Left lobe of liver (tissue), 2 donors: ENCODE results near the gene ASPDH. TPM values are rescaled to one million over a fixed set of nuclear protein-coding genes. Genes with fewer than 3 reads are reported as not detected.
"Not testable (repeated sequence)": the region's sequence is repeated elsewhere in the genome, so short reads cannot be mapped to it uniquely, and the experiment has no call there.

Experiments used
- ATAC-seq: fragments of 200-7000 bp; cut with Tn5 transposase; one replicate; pipeline ENCODE4 v1.9.1; 2020; ENCODE audit warnings: mild to moderate bottlenecking, moderate library complexity
- DNase-seq: peaks from one replicate; pipeline ENCODE4 v3.0.0-alpha.2; 2020; ENCODE audit warnings: low spot score
- total RNA-seq: library from RNA; stranded (reverse); gene quantifications from one replicate; pipeline ENCODE4 v1.2.1, GENCODE V29; 2021
- donor health status: DM: no; HTN: no; CAD: no; lungs with moderate emphysema.
- donor health status: DM: no; HTN: yes; CAD: no.

The ASPDH gene
- total RNA-seq, 1 donor from 2014 or later = 61.1 TPM

- ATAC-seq = no peak
Observed at GRCh38 chr19:50548191-50549058, 34.7 kb upstream of the ASPDH start.

DNA sequence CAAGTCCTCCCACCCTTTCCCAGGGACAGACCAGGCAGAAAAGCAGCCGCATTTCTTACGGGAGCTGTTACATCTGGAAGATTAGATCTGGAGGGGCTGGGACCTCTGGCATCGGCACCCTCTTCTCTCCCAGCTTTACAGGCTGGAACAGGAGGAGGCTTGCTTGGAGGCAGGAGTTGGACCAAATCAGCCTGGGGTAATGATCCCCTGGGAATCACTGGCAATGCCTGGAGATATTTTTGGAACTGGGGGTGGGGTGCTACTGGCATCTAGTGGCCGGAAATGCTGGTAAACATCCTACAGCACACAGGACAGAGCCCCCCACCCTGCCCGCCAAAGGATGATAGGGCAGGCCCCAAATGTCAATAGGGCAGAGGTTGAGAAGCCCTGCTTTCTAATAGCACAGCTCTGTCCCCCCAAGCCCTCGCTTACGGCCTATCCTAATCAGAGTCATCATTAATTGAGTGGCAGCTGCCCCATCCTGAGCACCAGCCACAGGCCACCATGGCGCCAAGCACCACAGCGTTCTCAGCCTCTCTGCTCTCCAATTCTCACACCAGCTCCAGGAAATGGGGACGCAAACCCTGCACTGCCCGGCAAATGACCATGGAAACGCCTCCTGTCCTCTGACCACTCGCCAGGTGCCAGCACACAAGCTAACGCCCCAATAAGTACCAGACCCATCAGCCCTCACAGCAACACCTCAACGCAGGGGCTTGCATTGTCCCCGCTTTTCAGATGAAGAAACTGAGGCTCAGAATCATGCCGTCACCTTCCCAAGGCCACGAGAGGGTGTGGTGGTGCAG is 33.9 kb upstream of the ASPDH start:
- ATAC-seq = peak; percentile 26
- DNase-seq = no peak

More at GRCh38 chr19:50548191-50549058, 34.7 kb upstream of the ASPDH start:
- DNase-seq = no peak

DNA sequence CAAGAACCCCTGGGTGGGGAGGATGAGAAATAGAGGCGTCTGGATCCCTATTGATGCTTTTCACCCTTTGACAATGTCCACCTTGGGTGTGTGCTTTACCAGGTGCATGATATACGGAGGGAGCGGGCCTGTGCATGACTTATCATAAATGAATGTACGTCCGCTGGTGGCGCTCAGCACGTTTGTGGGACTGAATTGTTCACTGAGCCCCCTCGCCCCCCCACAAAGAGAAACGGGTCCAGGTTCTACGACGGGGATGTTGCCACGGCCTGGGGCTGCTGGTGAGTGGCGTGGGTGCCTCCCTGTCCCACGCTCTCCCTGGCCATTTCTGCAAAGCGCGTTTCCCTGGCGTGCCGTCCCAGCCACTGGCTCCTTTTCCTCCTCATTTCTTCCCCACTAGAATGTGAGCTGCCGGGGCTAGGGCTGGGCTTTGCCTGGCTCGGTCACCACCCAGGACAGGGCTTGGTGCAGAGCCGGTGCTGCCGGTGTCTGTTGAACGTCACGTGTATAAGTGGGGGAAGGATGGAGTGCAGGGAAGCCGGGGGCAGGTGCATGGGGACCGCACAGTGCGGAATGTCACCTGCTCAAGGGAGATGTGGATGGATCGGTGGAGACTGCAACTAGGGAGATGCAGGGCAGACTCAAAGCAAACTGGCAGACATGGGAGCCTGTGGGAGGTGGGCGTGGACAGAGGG is 33.0 kb upstream of the ASPDH start:
- ATAC-seq = no peak
- no peak for DNase-seq

DNA sequence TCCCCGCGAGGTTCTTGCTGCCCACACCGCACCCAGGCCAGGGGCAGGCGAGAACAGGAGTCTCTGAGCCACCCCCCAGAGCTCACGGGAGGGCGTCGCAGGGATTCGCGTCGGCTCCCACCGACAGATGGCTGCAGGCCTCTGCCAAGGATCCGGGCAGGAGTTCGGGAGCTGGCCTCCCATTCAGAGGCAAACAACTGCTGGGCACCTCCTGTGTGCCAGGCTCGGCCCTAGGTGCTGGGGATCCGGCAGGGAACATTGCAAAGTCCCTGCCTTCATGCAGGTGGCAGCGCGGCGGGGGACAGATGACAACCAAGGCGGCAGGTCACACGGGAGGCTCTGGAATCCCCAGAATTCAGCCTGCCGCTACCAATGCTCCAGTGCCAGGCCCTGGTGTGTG is 29.2 kb upstream of the ASPDH start:
- no peak for ATAC-seq
- no peak for DNase-seq

DNA sequence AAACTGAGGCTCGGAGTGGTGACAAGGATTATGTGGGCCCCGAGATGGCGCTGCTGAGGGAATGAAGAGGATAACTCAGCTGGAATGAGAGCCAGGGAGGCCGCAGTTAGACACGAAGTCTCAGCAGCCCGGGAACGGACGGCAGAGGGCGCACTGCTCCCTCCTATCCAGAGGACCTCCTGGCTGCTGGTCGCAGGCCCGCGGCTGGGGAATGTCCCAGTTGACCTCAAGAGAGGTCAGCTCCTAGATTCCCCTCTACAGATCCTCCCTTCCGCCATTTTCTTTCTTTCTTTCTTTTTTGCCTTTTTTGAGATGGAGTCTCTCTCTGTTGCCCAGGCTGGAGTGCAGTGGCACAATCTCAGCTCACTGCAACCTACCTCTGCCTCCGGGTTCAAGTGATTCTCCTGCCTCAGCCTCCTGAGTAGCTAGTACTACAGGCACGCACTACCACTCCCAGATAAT is 24.1 kb upstream of the ASPDH start:
- ATAC-seq (peak; percentile 86), DNase-seq (peak; percentile 62)

DNA sequence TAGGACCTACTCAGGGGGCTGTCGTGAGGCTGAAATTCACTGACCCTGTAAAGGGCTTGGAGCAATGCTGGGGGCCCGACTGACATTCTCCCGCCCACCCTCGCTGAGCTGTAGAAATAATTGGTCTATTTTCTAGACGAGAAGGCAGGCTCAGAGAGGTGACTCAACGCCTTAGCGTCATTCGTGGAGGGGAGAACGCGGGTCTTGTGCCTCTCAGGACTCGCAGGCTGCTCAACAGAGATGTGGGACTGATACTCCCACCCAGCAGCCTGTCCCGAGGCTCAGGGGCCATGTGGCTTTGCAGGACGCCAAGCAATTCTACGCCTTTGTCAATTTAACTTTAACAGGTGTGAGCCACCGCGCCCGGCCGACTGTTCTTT is 23.6 kb upstream of the ASPDH start:
- DNase-seq (no peak), ATAC-seq (no peak)

- DNase-seq = no peak
- peak; percentile 19 for ATAC-seq
Observed at GRCh38 chr19:50536662-50537305, 23.1 kb upstream of the ASPDH start.

DNA sequence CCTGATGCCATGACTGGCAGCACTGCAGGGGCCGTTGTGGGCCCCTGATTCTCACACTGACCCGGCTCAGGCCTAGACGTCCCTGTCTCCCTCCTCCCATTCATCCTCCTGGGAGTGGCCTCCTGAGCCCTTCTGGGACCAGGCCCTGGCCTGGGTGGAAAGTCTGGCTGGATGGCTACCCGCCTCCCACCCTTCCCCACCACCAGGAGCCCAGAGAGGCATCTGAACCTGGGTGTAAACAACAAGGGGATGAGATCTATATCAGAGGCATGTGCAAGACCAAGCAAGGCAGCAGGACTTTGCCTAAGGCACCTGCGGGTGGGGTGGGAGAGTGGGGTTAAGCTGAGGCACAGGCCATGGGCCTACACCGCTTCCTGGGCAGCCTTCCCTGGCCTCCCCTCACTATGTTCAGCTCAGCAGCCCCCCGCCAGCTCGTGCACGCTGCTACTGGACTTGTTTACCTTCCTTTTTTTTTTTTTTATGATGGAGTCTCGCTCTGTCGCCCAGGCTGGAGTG is 22.0 kb upstream of the ASPDH start:
- DNase-seq = no peak
- ATAC-seq = no peak

DNA sequence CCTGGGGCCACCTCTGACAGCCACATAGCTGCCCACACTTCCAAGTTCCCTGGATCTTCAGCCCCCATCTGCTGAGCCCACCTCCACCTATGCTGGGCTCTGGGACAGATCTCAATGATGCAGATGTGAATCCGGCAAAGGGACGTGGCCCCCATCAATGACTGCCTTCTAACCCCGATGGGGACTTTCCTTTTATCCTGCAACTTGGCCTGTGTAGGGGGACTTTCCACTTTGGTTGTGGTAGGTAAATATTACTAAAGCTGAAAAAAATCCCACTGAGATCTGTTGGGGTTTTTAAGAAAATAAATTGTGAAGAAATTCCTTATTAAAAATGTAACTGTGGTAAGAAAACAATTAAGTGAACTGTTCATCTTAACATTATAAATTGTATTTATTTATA is 20.8 kb upstream of the ASPDH start:
- DNase-seq (no peak), ATAC-seq (no peak)

DNA sequence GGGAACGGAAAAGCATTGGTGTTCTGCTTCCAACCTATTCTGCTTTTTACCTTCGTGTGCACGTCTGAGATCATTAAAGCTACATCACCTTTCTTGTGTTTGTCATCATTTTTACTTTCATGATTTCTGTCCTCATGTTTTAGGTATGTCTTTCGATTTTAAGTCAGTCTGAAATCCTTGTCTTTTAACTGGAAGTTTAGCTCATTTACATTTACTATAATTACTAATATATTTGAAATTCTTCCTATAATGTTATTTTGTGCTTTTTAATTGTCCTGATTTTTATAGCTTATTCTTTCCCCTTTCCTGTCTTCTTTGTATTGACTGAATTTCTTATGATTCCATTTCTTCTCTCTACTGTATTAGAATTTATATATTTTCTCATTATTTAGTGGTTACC is 19.2 kb upstream of the ASPDH start:
- ATAC-seq (no peak), DNase-seq (no peak)

GRCh38 chr19:50531171-50531612 is 17.5 kb upstream of the ASPDH start:
- DNase-seq (no peak), ATAC-seq (no peak)

DNA sequence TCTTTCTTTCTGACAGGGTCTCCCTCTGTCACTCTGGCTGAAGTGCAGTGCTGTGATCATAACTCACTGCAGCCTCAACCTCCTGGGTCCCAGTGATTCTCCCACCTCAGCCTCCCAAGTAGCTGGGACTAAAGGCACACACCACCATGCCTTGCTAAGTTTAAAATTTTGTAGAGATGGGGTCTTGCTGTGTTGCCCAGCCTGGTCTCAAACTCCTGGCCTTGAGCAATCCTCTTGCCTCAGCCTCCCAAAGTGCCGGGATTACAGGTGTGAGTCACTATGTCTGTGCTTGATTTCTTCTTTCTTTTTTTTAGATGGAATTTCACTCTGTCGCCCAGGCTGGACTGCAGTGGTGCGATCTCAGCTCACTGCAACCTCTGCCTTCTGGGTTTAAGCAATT is 14.3 kb upstream of the ASPDH start:
- DNase-seq, ATAC-seq: not testable (repeated sequence)

DNA sequence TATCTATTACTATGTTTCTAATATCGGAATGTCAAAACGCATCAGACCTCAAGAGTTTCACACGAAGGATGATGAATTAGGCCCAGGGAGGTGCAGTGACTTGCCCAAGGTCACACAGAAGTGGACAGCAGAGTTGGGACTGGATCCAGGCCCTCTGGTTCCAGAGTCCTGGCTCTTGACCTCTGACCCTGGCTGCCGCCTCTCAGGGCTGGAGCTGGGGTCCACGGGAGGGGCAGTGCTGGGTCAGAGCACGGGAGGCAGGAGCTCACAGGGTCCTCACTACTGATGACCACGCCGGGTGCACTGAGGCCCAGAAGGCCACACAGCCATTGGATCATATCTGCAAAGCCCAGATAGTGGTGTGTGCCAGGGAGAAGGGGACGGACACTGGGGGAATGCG is 9.2 kb upstream of the ASPDH start:
- ATAC-seq (no peak), DNase-seq (no peak)

DNA sequence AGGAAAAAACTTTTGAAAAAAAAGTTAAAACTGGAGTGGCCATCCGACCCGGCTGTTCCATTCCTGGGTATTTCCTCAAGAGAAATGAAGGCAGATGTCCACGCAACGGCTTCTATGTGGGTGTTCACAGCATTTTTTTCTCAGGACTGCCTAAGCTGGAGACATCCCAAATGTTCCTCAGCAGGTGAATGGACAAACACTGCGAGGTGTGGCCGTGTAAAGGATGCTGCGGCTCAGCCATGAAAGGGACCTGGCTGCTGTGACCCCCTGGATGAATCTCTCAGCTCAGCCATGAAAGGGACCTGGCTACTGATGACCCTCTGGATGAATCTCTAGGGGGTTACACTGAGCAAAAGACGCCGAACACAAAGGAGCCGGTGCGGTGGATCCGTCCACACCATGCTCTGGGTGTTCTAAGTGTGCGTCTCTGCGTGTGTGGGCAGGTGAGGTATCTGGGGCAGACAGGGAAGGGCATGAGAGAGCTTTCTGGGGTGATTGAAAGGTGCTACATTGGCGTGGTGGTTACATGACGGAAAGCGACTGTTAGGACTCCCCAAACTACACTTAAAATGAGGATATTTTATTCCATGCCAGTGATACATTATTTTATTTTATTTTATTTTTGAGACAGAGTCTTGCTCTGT is 7.2 kb upstream of the ASPDH start:
- ATAC-seq (no peak), DNase-seq (no peak)

GRCh38 chr19:50519006-50519575 is 5.4 kb upstream of the ASPDH start:
- DNase-seq (no peak), ATAC-seq (no peak)

GRCh38 chr19:50518091-50519005 is 4.6 kb upstream of the ASPDH start:
- DNase-seq = no peak
- no peak for ATAC-seq

DNA sequence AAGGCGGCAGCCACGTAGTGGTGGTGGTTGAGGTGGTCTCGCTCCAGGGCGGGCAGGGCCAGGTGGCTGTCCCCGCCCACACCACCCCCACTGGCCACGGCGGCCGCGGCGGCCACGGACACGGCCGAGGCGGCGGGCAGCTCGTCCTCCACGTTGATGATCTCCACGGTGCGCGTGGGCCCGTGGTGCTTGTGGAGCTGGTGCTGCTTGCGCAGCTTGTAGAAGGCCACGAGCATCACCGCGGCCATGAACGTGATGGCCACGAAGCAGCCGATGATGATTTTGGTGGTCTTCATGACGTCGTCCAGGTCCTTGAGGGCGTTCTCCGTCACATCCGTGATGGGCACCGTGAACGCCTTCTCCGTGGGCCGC is 4.0 kb upstream of the ASPDH start:
- ATAC-seq = no peak
- no peak for DNase-seq

GRCh38 chr19:50516964-50517703 is 3.4 kb upstream of the ASPDH start:
- DNase-seq = no peak
- no peak for ATAC-seq
